ENCODE data around the gene NACC2.
"Not testable (repeated sequence)": the region's sequence is repeated elsewhere in the genome, so short reads cannot be mapped to it uniquely, and the experiment has no call there.

Gene NACC2

GRCh38 chr9:135969064-135969683 is 125.9 kb downstream of the NACC2 start:
- H3K27me3 ChIP-seq (ENCODE audit: insufficient read depth, low read length) = no peaks in the 10 kb centered on the region
- no peaks in the 10 kb centered on the region for H3K79me2 ChIP-seq (ENCODE audit: control insufficient read depth, insufficient read depth, low read length, unreplicated experiment)

DNA sequence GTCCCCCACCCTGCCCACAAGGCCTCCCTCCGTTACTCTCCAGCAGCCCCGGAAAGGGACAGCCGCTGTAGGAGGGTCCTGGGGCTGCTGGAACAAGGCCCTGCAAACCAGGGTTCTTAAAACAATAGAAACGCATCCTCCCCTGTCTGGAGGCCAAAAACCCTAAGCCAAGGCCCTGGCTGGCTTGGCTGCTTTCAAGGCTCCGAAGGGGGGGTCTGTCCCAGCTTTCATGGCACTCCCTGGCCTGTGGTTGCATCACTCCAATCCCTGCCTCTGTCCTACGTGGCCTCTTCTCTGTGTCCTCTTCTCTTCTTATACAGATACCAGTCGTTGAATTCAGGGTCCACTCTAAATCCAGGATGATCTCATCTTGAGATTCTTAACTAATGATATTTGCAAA is 126.5 kb downstream of the NACC2 start:
- no peak overlapping the region for H2AFZ ChIP-seq (ENCODE audit: low read length, unreplicated experiment)

More at GRCh38 chr9:135969064-135969683, 125.9 kb downstream of the NACC2 start:
- Histone ChIP-seq H3K36me3 (ENCODE audit: insufficient read depth, low read length) (no peaks in the 10 kb centered on the region), H2AFZ (ENCODE audit: low read length, unreplicated experiment) (no peak overlapping the region), H3K4me3 (ENCODE audit: low read depth, low read length) (no peak overlapping the region), H3K27ac (ENCODE audit: low read depth, low read length) (no peak overlapping the region), H3K4me1 (ENCODE audit: control insufficient read depth, insufficient read depth, low read length, unreplicated experiment) (peaks cover 7% of the 10 kb centered on the region)

DNA sequence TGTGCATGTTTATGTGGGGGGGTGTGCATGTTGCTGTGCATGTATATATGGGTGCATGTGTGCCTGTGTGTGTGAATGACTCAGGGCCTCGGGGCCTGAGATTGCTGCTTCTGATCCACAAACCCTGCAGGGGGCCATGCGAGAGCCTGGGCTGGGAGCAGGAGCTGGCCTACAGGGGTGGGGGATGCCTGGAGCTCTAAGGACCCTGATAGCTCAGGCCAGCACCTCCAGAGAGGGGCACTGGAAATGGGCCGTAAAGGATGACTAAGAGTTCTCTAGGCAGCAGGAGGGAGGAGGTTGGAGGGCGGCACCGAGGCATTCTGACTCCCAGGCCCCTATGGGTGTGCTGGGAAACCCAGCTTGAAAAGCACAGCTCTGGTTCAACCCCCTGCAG is 127.0 kb downstream of the NACC2 start:
- Histone ChIP-seq H3K36me3 (ENCODE audit: insufficient read depth, low read length) (no peaks in the 10 kb centered on the region), H3K27me3 (ENCODE audit: insufficient read depth, low read length) (no peaks in the 10 kb centered on the region), H2AFZ (ENCODE audit: low read length, unreplicated experiment) (no peak overlapping the region), H3K27ac (ENCODE audit: low read depth, low read length) (no peak overlapping the region), H3K79me2 (ENCODE audit: control insufficient read depth, insufficient read depth, low read length, unreplicated experiment) (no peaks in the 10 kb centered on the region), H3K4me3 (ENCODE audit: low read depth, low read length) (no peak overlapping the region), H3K4me1 (ENCODE audit: control insufficient read depth, insufficient read depth, low read length, unreplicated experiment) (peaks cover 7% of the 10 kb centered on the region)

More for the DNA sequence above, 126.5 kb downstream of the NACC2 start:
- peaks cover 7% of the 10 kb centered on the region for H3K4me1 ChIP-seq (ENCODE audit: control insufficient read depth, insufficient read depth, low read length, unreplicated experiment)
- no peaks in the 10 kb centered on the region for H3K36me3 ChIP-seq (ENCODE audit: insufficient read depth, low read length)
- no peak overlapping the region for H3K4me3 ChIP-seq (ENCODE audit: low read depth, low read length)
- no peak overlapping the region for H3K27ac ChIP-seq (ENCODE audit: low read depth, low read length)
- no peaks in the 10 kb centered on the region for H3K27me3 ChIP-seq (ENCODE audit: insufficient read depth, low read length)
- H3K79me2 ChIP-seq (ENCODE audit: control insufficient read depth, insufficient read depth, low read length, unreplicated experiment) = no peaks in the 10 kb centered on the region

DNA sequence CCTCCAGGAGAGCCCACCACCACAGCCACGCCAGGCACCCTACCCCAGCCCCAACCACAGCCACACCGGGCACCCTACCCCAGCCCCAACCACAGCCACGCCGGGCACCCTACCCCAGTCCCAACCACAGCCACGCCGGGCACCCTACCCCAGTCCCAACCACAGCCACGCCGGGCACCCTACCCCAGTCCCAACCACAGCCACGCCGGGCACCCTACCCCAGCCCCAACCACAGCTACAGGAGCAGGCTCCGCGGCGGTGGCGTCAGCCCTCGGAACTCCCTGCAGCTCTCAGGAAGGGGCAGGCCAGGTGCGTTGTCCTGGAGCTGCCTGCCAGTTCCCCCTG is 128.2 kb downstream of the NACC2 start:
- H3K4me3 ChIP-seq (ENCODE audit: low read depth, low read length); H3K4me1 ChIP-seq (ENCODE audit: control insufficient read depth, insufficient read depth, low read length, unreplicated experiment); H3K79me2 ChIP-seq (ENCODE audit: control insufficient read depth, insufficient read depth, low read length, unreplicated experiment); H3K27ac ChIP-seq (ENCODE audit: low read depth, low read length); H2AFZ ChIP-seq (ENCODE audit: low read length, unreplicated experiment); H3K36me3 ChIP-seq (ENCODE audit: insufficient read depth, low read length); H3K27me3 ChIP-seq (ENCODE audit: insufficient read depth, low read length): not testable (repeated sequence)

- no peaks in the 10 kb centered on the region for H3K27me3 ChIP-seq (ENCODE audit: insufficient read depth, low read length)
- H3K4me1 ChIP-seq (ENCODE audit: control insufficient read depth, insufficient read depth, low read length, unreplicated experiment) = peaks cover 7% of the 10 kb centered on the region
- H3K4me3 ChIP-seq (ENCODE audit: low read depth, low read length) = no peak overlapping the region
- H2AFZ ChIP-seq (ENCODE audit: low read length, unreplicated experiment) = no peak overlapping the region
- no peak overlapping the region for H3K27ac ChIP-seq (ENCODE audit: low read depth, low read length)
- H3K36me3 ChIP-seq (ENCODE audit: insufficient read depth, low read length) = no peaks in the 10 kb centered on the region
- H3K79me2 ChIP-seq (ENCODE audit: control insufficient read depth, insufficient read depth, low read length, unreplicated experiment) = peaks cover 8% of the 10 kb centered on the region
Measured at GRCh38 chr9:135965124-135965756, 129.8 kb downstream of the NACC2 start.

GRCh38 chr9:135963938-135964337 is 131.2 kb downstream of the NACC2 start:
- Histone ChIP-seq H3K27me3 (ENCODE audit: insufficient read depth, low read length) (no peaks in the 10 kb centered on the region), H3K27ac (ENCODE audit: low read depth, low read length) (no peak overlapping the region), H3K36me3 (ENCODE audit: insufficient read depth, low read length) (no peaks in the 10 kb centered on the region), H3K79me2 (ENCODE audit: control insufficient read depth, insufficient read depth, low read length, unreplicated experiment) (peaks cover 19% of the 10 kb centered on the region), H3K4me1 (ENCODE audit: control insufficient read depth, insufficient read depth, low read length, unreplicated experiment) (peaks cover 5% of the 10 kb centered on the region), H2AFZ (ENCODE audit: low read length, unreplicated experiment) (no peak overlapping the region), H3K4me3 (ENCODE audit: low read depth, low read length) (no peak overlapping the region)

DNA sequence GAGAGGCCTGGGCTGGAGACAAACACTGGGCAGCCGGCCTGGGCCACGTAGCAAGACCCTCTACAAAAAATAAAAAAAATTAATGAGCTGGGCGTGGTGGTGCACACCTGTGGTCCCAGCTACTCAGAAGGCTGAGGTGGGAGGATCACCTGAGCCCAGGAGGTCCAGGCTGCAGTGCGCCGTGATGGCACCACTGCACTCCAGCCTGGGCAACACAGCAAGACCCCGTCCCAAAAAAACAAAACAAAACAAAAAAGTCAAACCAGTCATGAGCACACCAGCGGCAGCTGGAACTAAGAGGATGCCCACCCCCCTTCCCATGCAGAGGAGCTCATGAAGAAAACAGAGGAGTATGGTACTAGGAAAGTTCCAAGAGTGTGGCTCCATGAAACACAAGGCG is 131.8 kb downstream of the NACC2 start:
- H3K79me2 ChIP-seq (ENCODE audit: control insufficient read depth, insufficient read depth, low read length, unreplicated experiment) = peaks cover 25% of the 10 kb centered on the region

GRCh38 chr9:135962696-135963307 is 132.3 kb downstream of the NACC2 start:
- Histone ChIP-seq H3K36me3 (ENCODE audit: insufficient read depth, low read length) (no peaks in the 10 kb centered on the region), H3K27me3 (ENCODE audit: insufficient read depth, low read length) (no peaks in the 10 kb centered on the region), H3K79me2 (ENCODE audit: control insufficient read depth, insufficient read depth, low read length, unreplicated experiment) (peaks cover 29% of the 10 kb centered on the region), H3K27ac (ENCODE audit: low read depth, low read length) (no peak overlapping the region), H3K4me1 (ENCODE audit: control insufficient read depth, insufficient read depth, low read length, unreplicated experiment) (peaks cover 3% of the 10 kb centered on the region), H3K4me3 (ENCODE audit: low read depth, low read length) (no peak overlapping the region), H2AFZ (ENCODE audit: low read length, unreplicated experiment) (no peak overlapping the region)

More for the DNA sequence above, 131.8 kb downstream of the NACC2 start:
- Histone ChIP-seq H3K27ac (ENCODE audit: low read depth, low read length) (no peak overlapping the region), H3K4me1 (ENCODE audit: control insufficient read depth, insufficient read depth, low read length, unreplicated experiment) (peaks cover 3% of the 10 kb centered on the region), H2AFZ (ENCODE audit: low read length, unreplicated experiment) (no peak overlapping the region), H3K36me3 (ENCODE audit: insufficient read depth, low read length) (no peaks in the 10 kb centered on the region), H3K4me3 (ENCODE audit: low read depth, low read length) (no peak overlapping the region), H3K27me3 (ENCODE audit: insufficient read depth, low read length) (no peaks in the 10 kb centered on the region)

GRCh38 chr9:135961811-135962695 is 133.0 kb downstream of the NACC2 start:
- Histone ChIP-seq H3K36me3 (ENCODE audit: insufficient read depth, low read length) (no peaks in the 10 kb centered on the region), H3K4me3 (ENCODE audit: low read depth, low read length) (peak overlapping the region; percentile 35; the same call in 1 of the 2 replicates), H3K27ac (ENCODE audit: low read depth, low read length) (no peak overlapping the region), H3K27me3 (ENCODE audit: insufficient read depth, low read length) (no peaks in the 10 kb centered on the region), H2AFZ (ENCODE audit: low read length, unreplicated experiment) (peak overlapping the region; percentile 77), H3K79me2 (ENCODE audit: control insufficient read depth, insufficient read depth, low read length, unreplicated experiment) (peaks cover 34% of the 10 kb centered on the region), H3K4me1 (ENCODE audit: control insufficient read depth, insufficient read depth, low read length, unreplicated experiment) (peaks cover 3% of the 10 kb centered on the region)

- Histone ChIP-seq H3K36me3 (ENCODE audit: insufficient read depth, low read length) (no peaks in the 10 kb centered on the region), H3K27ac (ENCODE audit: low read depth, low read length) (peak within 1 kb of the TSS; percentile 23; the same call in 1 of the 2 replicates), H3K79me2 (ENCODE audit: control insufficient read depth, insufficient read depth, low read length, unreplicated experiment) (peaks cover 41% of the 10 kb centered on the region), H3K4me1 (ENCODE audit: control insufficient read depth, insufficient read depth, low read length, unreplicated experiment) (peaks cover 3% of the 10 kb centered on the region), H2AFZ (ENCODE audit: low read length, unreplicated experiment) (peak within 1 kb of the TSS; percentile 90), H3K27me3 (ENCODE audit: insufficient read depth, low read length) (no peaks in the 10 kb centered on the region), H3K4me3 (ENCODE audit: low read depth, low read length) (peak within 1 kb of the TSS; percentile 100)
Measured at GRCh38 chr9:135961277-135961715, 133.8 kb downstream of the NACC2 start, which contains the start of gene UBAC1. Gene UBAC1 (minus strand): TSS chr9:135961373. CDS start chr9:135961162, 211 bp downstream.
